A673 (cell line): Measurements from ENCODE around the gene EXOC3. TPM values are rescaled to one million over a fixed set of nuclear protein-coding genes. Genes with fewer than 3 reads are reported as not detected.

ENCODE experiments used
- BruUV-seq: library from RNA; stranded (reverse); fragments of 400-500 nt; replicated peaks from 2 replicates; lab custom pipeline; 2021; lab: Mats Ljungman, UMichigan
- CTCF ChIA-PET: fragments of 300-600 bp; sonication (Branson Sonifier 250); formaldehyde crosslinking; loops from one replicate; lab custom pipeline; 2022; ENCODE audit warnings: antibody characterized with exemption; lab: Charles Lee
- POLR2A ChIA-PET: fragments of 300-600 bp; sonication (Branson Sonifier 250); formaldehyde crosslinking; loops from one replicate; lab custom pipeline; 2022; ENCODE audit warnings: antibody characterized with exemption; ENCODE audit not compliant: low non-redundant PET; lab: Charles Lee
- DNase-seq: peaks from one replicate; pipeline ENCODE4 v3.0.0-alpha.2; 2015; ENCODE audit warnings: low spot score
- H3K27ac ChIP-seq: fragments of 200-600 bp; sonication (generic); 2 replicates; pipeline ENCODE4 v1.5.1; 2016; ENCODE audit warnings: mixed run types, low read depth, mild to moderate bottlenecking, mixed read lengths, antibody characterized with exemption, low read length; ENCODE audit not compliant: poor library complexity, severe bottlenecking
- H3K27me3 ChIP-seq: fragments of 200-600 bp; sonication (generic); replicated peaks from 2 replicates; pipeline ENCODE4 v1.6.1; 2017; ENCODE audit warnings: mixed run types, low read depth, mild to moderate bottlenecking, mixed read lengths, antibody characterized with exemption, low read length; ENCODE audit not compliant: insufficient read depth, poor library complexity
- H3K36me3 ChIP-seq: fragments of 200-600 bp; sonication (generic); 2 replicates; pipeline ENCODE4 v1.6.1; 2016; ENCODE audit warnings: mixed run types, mild to moderate bottlenecking, mixed read lengths, antibody characterized with exemption, low read length; ENCODE audit not compliant: insufficient read depth, poor library complexity, severe bottlenecking
- H3K4me1 ChIP-seq: fragments of 200-600 bp; sonication (generic); 2 replicates; pipeline ENCODE4 v1.6.1; 2017; ENCODE audit warnings: mixed run types, mild to moderate bottlenecking, mixed read lengths, antibody characterized with exemption, low read length; ENCODE audit not compliant: insufficient read depth, poor library complexity, severe bottlenecking
- H3K4me3 ChIP-seq: fragments of 200-600 bp; sonication (generic); 2 replicates; pipeline ENCODE4 v1.5.1; 2016; ENCODE audit warnings: low read depth, mixed run types, mild to moderate bottlenecking, mixed read lengths, low read length; ENCODE audit not compliant: poor library complexity, severe bottlenecking
- H3K9me3 ChIP-seq: fragments of 200-600 bp; sonication (generic); 2 replicates; pipeline ENCODE4 v1.6.1; 2016; ENCODE audit warnings: mixed run types, low read depth, mild to moderate bottlenecking, mixed read lengths, antibody characterized with exemption, low read length; ENCODE audit not compliant: poor library complexity, severe bottlenecking
- CTCF ChIP-seq: fragments of 300-800, 200-600 bp; sonication (generic); conservative IDR thresholded peaks from 2 replicates; pipeline ENCODE4 v1.5.1; 2017; ENCODE audit warnings: low read depth, mild to moderate bottlenecking, antibody characterized with exemption, low read length, moderate library complexity, mixed read lengths
- EZH2 ChIP-seq: fragments of 200-600 bp; sonication (generic); IDR thresholded peaks from 2 replicates; pipeline ENCODE4 v1.6.1; 2017; ENCODE audit warnings: borderline replicate concordance, low read depth, mild to moderate bottlenecking, mixed read lengths, antibody characterized with exemption, low read length; ENCODE audit not compliant: poor library complexity, severe bottlenecking
- intact Hi-C: fragments of 100-400 bp; cut with micrococcal nuclease; formaldehyde crosslinking; loops from one replicate; pipeline ENCODE4 v1.10.0; 2022; ENCODE audit not compliant: unreplicated experiment
- total RNA-seq: library from RNA; stranded (reverse); gene quantifications from 2 replicates; pipeline ENCODE4 v1.2.3, GENCODE V29; 2021

Gene EXOC3
- total RNA-seq, 1 experiment from 2014 or later: 46.7 TPM

GRCh38 chr5:406041-406440 is 36.9 kb upstream of the EXOC3 start:
- H3K27ac ChIP-seq: no peak overlapping the region
- no peaks in the 10 kb centered on the region for H3K4me1 ChIP-seq
- H3K27me3 ChIP-seq: no peaks in the 10 kb centered on the region
- no peaks in the 10 kb centered on the region for H3K36me3 ChIP-seq
- POLR2A ChIA-PET: no interaction called here
- DNase-seq: no peak
- CTCF ChIA-PET: no interaction called here
- TF ChIP-seq EZH2: no peak
- TF ChIP-seq CTCF: no peak
- H3K9me3 ChIP-seq: no peaks in the 10 kb centered on the region
- intact Hi-C loops: no loop called here
- no peak overlapping the region for H3K4me3 ChIP-seq
- BruUV-seq: no TSS peak

- ChIA-PET CTCF (no interaction called here), POLR2A (no interaction called here)
- Histone ChIP-seq H3K27ac (no peak overlapping the region), H3K9me3 (no peaks in the 10 kb centered on the region), H3K27me3 (no peaks in the 10 kb centered on the region), H3K36me3 (no peaks in the 10 kb centered on the region), H3K4me1 (no peaks in the 10 kb centered on the region), H3K4me3 (no peak overlapping the region)
- TF ChIP-seq EZH2 (no peak), CTCF (no peak)
- DNase-seq: no peak
- no TSS peak for BruUV-seq
- intact Hi-C loops: no loop called here
These were observed 35.9 kb upstream of the EXOC3 start for GRCh38 chr5:407051-407450.

- no peaks in the 10 kb centered on the region for H3K4me1 ChIP-seq
- ChIA-PET CTCF (no interaction called here), POLR2A (no interaction called here)
- no peak for TF ChIP-seq EZH2
- TF ChIP-seq CTCF: no peak
- no TSS peak for BruUV-seq
- no peak overlapping the region for H3K4me3 ChIP-seq
- H3K27ac ChIP-seq: no peak overlapping the region
- H3K9me3 ChIP-seq: no peaks in the 10 kb centered on the region
- no peaks in the 10 kb centered on the region for H3K27me3 ChIP-seq
- no peaks in the 10 kb centered on the region for H3K36me3 ChIP-seq
- DNase-seq: no peak
- intact Hi-C loops: no loop called here
These were observed 35.1 kb upstream of the EXOC3 start for GRCh38 chr5:407801-408268.
